Measurements from ENCODE around the gene ERG28.

Gene ERG28

DNA sequence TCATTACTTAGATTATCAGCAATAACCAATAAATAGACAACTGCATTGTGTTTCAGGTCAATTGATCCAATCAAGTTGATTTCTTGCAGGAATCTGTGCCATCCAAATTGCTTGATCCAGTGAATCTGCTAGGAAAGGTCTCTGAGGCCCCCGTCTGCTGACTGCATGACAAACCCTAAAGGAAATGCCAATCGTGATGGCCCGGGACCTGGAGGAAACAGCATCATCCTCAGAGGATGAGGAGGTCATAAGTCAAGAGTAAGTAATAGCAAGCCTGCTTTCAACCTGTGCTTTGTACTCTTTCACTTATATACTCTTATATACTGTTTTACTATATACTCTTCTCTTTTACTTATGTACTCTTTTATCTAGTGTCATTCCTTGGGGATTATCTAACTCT, 2.3 kb upstream of the ERG28 start (continued):
- TF ChIP-seq YY1 (tag by site-specific recombination; IDR thresholded peaks at IDR 0.05) (no peak), ZNF114 (tag by site-specific recombination; IDR thresholded peaks at IDR 0.05) (no peak), BCL11B (tag by site-specific recombination; IDR thresholded peaks at IDR 0.05; ENCODE audit: low read depth) (no peak)
- TF ChIP-seq, protein P1, sequence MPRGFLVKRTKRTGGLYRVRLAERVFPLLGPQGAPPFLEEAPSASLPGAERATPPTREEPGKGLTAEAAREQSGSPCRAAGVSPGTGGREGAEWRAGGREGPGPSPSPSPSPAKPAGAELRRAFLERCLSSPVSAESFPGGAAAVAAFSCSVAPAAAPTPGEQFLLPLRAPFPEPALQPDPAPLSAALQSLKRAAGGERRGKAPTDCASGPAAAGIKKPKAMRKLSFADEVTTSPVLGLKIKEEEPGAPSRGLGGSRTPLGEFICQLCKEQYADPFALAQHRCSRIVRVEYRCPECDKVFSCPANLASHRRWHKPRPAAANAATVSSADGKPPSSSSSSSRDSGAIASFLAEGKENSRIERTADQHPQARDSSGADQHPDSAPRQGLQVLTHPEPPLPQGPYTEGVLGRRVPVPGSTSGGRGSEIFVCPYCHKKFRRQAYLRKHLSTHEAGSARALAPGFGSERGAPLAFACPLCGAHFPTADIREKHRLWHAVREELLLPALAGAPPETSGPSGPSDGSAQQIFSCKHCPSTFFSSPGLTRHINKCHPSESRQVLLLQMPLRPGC (tag by site-specific recombination; IDR thresholded peaks at IDR 0.05) = no peak
- TF ChIP-seq, protein P2, sequence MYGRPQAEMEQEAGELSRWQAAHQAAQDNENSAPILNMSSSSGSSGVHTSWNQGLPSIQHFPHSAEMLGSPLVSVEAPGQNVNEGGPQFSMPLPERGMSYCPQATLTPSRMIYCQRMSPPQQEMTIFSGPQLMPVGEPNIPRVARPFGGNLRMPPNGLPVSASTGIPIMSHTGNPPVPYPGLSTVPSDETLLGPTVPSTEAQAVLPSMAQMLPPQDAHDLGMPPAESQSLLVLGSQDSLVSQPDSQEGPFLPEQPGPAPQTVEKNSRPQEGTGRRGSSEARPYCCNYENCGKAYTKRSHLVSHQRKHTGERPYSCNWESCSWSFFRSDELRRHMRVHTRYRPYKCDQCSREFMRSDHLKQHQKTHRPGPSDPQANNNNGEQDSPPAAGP (tag by site-specific recombination; IDR thresholded peaks at IDR 0.05) = no peak

DNA sequence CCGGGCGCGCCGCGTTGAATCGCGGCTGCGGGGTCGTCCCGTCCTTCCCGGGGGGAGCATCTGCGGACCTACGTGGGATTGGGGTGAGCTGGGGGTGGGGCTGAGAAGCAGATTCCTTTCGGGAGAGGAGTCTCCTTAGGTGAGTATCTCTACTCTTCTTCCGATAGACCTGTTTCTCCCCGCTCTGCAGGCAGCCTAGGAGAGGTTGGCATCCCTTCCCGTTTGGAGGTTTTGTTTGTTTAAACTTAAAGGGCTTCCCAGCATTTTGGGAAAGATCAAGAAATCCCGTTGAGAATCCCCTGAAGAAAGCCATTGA, 781 bp upstream of the ERG28 start:
- POLR2A ChIA-PET = interaction anchor here (0.6 to 1.9 kb wide), 9 partner anchors 11 to 329 kb away, joined by 3 to 19 read pairs (median 6); partner anchors contain the start of genes FLVCR2 and TGFB3
- peaks cover 3% of the 10 kb centered on the region; the same call in 1 of the 2 replicates for H3K4me1 ChIP-seq (ENCODE audit: control insufficient read depth, insufficient read depth, low read length)
- peak overlapping the region; percentile 96 for H3K4me3 ChIP-seq (ENCODE audit: low read depth, low read length)
- H3K27ac ChIP-seq (ENCODE audit: extremely low read depth, low read depth, low read length) = peak overlapping the region; percentile 79
- peaks cover 19 to 34% of the 10 kb centered on the region in 2 experiments for H3K36me3 ChIP-seq (ENCODE audit: control insufficient read depth in 2 of 2, insufficient read depth in 1 of 2, low read length in 2 of 2)
- no peaks in the 10 kb centered on the region for H3K9me3 ChIP-seq (ENCODE audit: control insufficient read depth, insufficient read depth, low read depth, low read length)
- CTCF ChIA-PET = interaction anchor here (0.6 to 13.9 kb wide), 5 partner anchors 52 to 1194 kb away, joined by 3 to 266 read pairs (median 4); partner anchors contain the start of genes FLVCR2 and TGFB3
- TF ChIP-seq, protein P3, sequence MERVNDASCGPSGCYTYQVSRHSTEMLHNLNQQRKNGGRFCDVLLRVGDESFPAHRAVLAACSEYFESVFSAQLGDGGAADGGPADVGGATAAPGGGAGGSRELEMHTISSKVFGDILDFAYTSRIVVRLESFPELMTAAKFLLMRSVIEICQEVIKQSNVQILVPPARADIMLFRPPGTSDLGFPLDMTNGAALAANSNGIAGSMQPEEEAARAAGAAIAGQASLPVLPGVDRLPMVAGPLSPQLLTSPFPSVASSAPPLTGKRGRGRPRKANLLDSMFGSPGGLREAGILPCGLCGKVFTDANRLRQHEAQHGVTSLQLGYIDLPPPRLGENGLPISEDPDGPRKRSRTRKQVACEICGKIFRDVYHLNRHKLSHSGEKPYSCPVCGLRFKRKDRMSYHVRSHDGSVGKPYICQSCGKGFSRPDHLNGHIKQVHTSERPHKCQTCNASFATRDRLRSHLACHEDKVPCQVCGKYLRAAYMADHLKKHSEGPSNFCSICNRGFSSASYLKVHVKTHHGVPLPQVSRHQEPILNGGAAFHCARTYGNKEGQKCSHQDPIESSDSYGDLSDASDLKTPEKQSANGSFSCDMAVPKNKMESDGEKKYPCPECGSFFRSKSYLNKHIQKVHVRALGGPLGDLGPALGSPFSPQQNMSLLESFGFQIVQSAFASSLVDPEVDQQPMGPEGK (tag by site-specific recombination; IDR thresholded peaks at IDR 0.05) = peak; percentile 27; the same call in 1 of the 2 replicates
- TF ChIP-seq ZNF426 (tag by site-specific recombination; IDR thresholded peaks at IDR 0.05) (no peak), ZNF23 (tag by site-specific recombination; IDR thresholded peaks at IDR 0.05; ENCODE audit: borderline replicate concordance) (no peak), ZFP37 (tag by site-specific recombination; IDR thresholded peaks at IDR 0.05) (0 out of 2 replicates have a peak, but pooled peaks have one; percentile 59), ZNF555 (tag by site-specific recombination; conservative IDR thresholded peaks at IDR 0.05) (no peak), ZNF76 (tag by site-specific recombination; IDR thresholded peaks at IDR 0.05; ENCODE audit: borderline replicate concordance, low read depth) (0 out of 2 replicates have a peak, but pooled peaks have one; percentile 53), OSR2 (tag by site-specific recombination; IDR thresholded peaks at IDR 0.05) (0 out of 2 replicates have a peak, but pooled peaks have one; percentile 50), ZNF335 (tag by site-specific recombination; conservative IDR thresholded peaks at IDR 0.05) (peak; percentile 70; the same call in 1 of the 2 replicates), IKZF3 (tag by site-specific recombination; IDR thresholded peaks at IDR 0.05) (peak; percentile 79), ZNF621 (tag by site-specific recombination; IDR thresholded peaks at IDR 0.05) (no peak), ZNF623 (tag by site-specific recombination; IDR thresholded peaks at IDR 0.05) (no peak), ZNF48 (tag by site-specific recombination; IDR thresholded peaks at IDR 0.05) (no peak), ZNF529 (tag by site-specific recombination; IDR thresholded peaks at IDR 0.05; ENCODE audit: insufficient replicate concordance) (no peak), ZIC2 (tag by site-specific recombination; IDR thresholded peaks at IDR 0.05) (no peak), ZNF561 (tag by site-specific recombination; IDR thresholded peaks at IDR 0.05; ENCODE audit: borderline replicate concordance) (no peak)
- TF ChIP-seq, protein P4, sequence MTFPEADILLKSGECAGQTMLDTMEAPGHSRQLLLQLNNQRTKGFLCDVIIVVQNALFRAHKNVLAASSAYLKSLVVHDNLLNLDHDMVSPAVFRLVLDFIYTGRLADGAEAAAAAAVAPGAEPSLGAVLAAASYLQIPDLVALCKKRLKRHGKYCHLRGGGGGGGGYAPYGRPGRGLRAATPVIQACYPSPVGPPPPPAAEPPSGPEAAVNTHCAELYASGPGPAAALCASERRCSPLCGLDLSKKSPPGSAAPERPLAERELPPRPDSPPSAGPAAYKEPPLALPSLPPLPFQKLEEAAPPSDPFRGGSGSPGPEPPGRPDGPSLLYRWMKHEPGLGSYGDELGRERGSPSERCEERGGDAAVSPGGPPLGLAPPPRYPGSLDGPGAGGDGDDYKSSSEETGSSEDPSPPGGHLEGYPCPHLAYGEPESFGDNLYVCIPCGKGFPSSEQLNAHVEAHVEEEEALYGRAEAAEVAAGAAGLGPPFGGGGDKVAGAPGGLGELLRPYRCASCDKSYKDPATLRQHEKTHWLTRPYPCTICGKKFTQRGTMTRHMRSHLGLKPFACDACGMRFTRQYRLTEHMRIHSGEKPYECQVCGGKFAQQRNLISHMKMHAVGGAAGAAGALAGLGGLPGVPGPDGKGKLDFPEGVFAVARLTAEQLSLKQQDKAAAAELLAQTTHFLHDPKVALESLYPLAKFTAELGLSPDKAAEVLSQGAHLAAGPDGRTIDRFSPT (tag by site-specific recombination; IDR thresholded peaks at IDR 0.05) = no peak
- TF ChIP-seq, protein P5, sequence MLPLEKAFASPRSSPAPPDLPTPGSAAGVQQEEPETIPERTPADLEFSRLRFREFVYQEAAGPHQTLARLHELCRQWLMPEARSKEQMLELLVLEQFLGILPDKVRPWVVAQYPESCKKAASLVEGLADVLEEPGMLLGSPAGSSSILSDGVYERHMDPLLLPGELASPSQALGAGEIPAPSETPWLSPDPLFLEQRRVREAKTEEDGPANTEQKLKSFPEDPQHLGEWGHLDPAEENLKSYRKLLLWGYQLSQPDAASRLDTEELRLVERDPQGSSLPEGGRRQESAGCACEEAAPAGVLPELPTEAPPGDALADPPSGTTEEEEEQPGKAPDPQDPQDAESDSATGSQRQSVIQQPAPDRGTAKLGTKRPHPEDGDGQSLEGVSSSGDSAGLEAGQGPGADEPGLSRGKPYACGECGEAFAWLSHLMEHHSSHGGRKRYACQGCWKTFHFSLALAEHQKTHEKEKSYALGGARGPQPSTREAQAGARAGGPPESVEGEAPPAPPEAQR (tag by site-specific recombination; IDR thresholded peaks at IDR 0.05) = no peak
- TF ChIP-seq, protein P6, sequence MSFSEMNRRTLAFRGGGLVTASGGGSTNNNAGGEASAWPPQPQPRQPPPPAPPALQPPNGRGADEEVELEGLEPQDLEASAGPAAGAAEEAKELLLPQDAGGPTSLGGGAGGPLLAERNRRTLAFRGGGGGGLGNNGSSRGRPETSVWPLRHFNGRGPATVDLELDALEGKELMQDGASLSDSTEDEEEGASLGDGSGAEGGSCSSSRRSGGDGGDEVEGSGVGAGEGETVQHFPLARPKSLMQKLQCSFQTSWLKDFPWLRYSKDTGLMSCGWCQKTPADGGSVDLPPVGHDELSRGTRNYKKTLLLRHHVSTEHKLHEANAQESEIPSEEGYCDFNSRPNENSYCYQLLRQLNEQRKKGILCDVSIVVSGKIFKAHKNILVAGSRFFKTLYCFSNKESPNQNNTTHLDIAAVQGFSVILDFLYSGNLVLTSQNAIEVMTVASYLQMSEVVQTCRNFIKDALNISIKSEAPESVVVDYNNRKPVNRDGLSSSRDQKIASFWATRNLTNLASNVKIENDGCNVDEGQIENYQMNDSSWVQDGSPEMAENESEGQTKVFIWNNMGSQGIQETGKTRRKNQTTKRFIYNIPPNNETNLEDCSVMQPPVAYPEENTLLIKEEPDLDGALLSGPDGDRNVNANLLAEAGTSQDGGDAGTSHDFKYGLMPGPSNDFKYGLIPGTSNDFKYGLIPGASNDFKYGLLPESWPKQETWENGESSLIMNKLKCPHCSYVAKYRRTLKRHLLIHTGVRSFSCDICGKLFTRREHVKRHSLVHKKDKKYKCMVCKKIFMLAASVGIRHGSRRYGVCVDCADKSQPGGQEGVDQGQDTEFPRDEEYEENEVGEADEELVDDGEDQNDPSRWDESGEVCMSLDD (tag by site-specific recombination; IDR thresholded peaks at IDR 0.05) = 0 out of 2 replicates have a peak, but pooled peaks have one; percentile 28
- TF ChIP-seq, protein P7, sequence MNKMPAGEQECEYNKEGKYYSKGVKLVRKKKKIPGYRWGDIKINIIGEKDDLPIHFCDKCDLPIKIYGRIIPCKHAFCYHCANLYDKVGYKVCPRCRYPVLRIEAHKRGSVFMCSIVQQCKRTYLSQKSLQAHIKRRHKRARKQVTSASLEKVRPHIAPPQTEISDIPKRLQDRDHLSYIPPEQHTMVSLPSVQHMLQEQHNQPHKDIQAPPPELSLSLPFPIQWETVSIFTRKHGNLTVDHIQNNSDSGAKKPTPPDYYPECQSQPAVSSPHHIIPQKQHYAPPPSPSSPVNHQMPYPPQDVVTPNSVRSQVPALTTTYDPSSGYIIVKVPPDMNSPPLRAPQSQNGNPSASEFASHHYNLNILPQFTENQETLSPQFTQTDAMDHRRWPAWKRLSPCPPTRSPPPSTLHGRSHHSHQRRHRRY (tag by site-specific recombination; IDR thresholded peaks at IDR 0.05) = no peak

All from HEK293 (cell line).